Activated T-cell treated with anti-CD3 and anti-CD28 coated beads, Interleukin-2, amount 50 U/mL, for 24 hours (primary cell): Measurements from ENCODE around the gene RYK.

ENCODE experiments used
- DNase-seq: peaks from one replicate; pipeline ENCODE4 v3.0.0-alpha.2; 2020
- H3K27ac Mint-ChIP-seq: 2 replicates; pipeline ENCODE4 v1.8.0; 2020; ENCODE audit warnings: mild to moderate bottlenecking, mixed read lengths
- H3K27me3 Mint-ChIP-seq: 2 replicates; pipeline ENCODE4 v1.8.0; 2020; ENCODE audit warnings: mixed read lengths
- H3K36me3 Mint-ChIP-seq: 2 replicates; pipeline ENCODE4 v1.8.0; 2020; ENCODE audit warnings: low read depth, mixed read lengths
- H3K4me1 Mint-ChIP-seq: 2 replicates; pipeline ENCODE4 v1.8.0; 2020; ENCODE audit warnings: low read depth, mixed read lengths
- H3K4me3 Mint-ChIP-seq: 2 replicates; pipeline ENCODE4 v1.8.0; 2020; ENCODE audit warnings: mild to moderate bottlenecking, moderate library complexity, mixed read lengths
- H3K9me3 Mint-ChIP-seq: 2 replicates; pipeline ENCODE4 v1.8.0; 2020; ENCODE audit warnings: mixed read lengths

Gene RYK

GRCh38 chr3:134180761-134181160, 69.9 kb downstream of the RYK start:
- Mint-ChIP-seq H3K36me3 (peaks cover 66% of the 10 kb centered on the region), H3K4me1 (peaks cover 5% of the 10 kb centered on the region), H3K9me3 (no peaks in the 10 kb centered on the region), H3K27me3 (no peaks in the 10 kb centered on the region), H3K4me3 (no peak overlapping the region), H3K27ac (no peak overlapping the region)
- no peak for DNase-seq

GRCh38 chr3:134179508-134179907, 71.2 kb downstream of the RYK start:
- peaks cover 5% of the 10 kb centered on the region for H3K4me1 Mint-ChIP-seq
- H3K36me3 Mint-ChIP-seq: peaks cover 70% of the 10 kb centered on the region
- no peaks in the 10 kb centered on the region for H3K27me3 Mint-ChIP-seq
- DNase-seq: no peak
- H3K4me3 Mint-ChIP-seq: no peak overlapping the region
- no peak overlapping the region for H3K27ac Mint-ChIP-seq
- no peaks in the 10 kb centered on the region for H3K9me3 Mint-ChIP-seq

- H3K4me3 Mint-ChIP-seq: no peak overlapping the region
- no peak overlapping the region for H3K27ac Mint-ChIP-seq
- H3K36me3 Mint-ChIP-seq: peaks cover 90% of the 10 kb centered on the region
- no peaks in the 10 kb centered on the region for H3K9me3 Mint-ChIP-seq
- no peaks in the 10 kb centered on the region for H3K27me3 Mint-ChIP-seq
- no peaks in the 10 kb centered on the region for H3K4me1 Mint-ChIP-seq
- no peak for DNase-seq
These were observed 87.6 kb downstream of the RYK start for GRCh38 chr3:134163096-134163495.

- H3K36me3 Mint-ChIP-seq: peaks cover 90% of the 10 kb centered on the region
These were observed 88.6 kb downstream of the RYK start for GRCh38 chr3:134161898-134162615.

GRCh38 chr3:134155446-134155845, 95.2 kb downstream of the RYK start:
- no peak for DNase-seq
- no peaks in the 10 kb centered on the region for H3K9me3 Mint-ChIP-seq
- H3K27me3 Mint-ChIP-seq: no peaks in the 10 kb centered on the region
- no peaks in the 10 kb centered on the region for H3K4me1 Mint-ChIP-seq
- no peak overlapping the region for H3K27ac Mint-ChIP-seq
- peaks cover 89% of the 10 kb centered on the region for H3K36me3 Mint-ChIP-seq
- no peak overlapping the region for H3K4me3 Mint-ChIP-seq

More at GRCh38 chr3:134161898-134162615, 88.6 kb downstream of the RYK start:
- no peaks in the 10 kb centered on the region for H3K9me3 Mint-ChIP-seq
- H3K27ac Mint-ChIP-seq: no peak overlapping the region
- DNase-seq: no peak
- H3K27me3 Mint-ChIP-seq: no peaks in the 10 kb centered on the region
- H3K4me3 Mint-ChIP-seq: no peak overlapping the region
- H3K4me1 Mint-ChIP-seq: no peaks in the 10 kb centered on the region

GRCh38 chr3:134153761-134154160, 96.9 kb downstream of the RYK start:
- no peak overlapping the region for H3K27ac Mint-ChIP-seq
- no peaks in the 10 kb centered on the region for H3K9me3 Mint-ChIP-seq
- DNase-seq: no peak
- H3K4me1 Mint-ChIP-seq: no peaks in the 10 kb centered on the region
- H3K4me3 Mint-ChIP-seq: no peak overlapping the region
- H3K27me3 Mint-ChIP-seq: no peaks in the 10 kb centered on the region
- peaks cover 72% of the 10 kb centered on the region for H3K36me3 Mint-ChIP-seq

- H3K27me3 Mint-ChIP-seq: no peaks in the 10 kb centered on the region
- H3K4me3 Mint-ChIP-seq: no peak overlapping the region
- no peaks in the 10 kb centered on the region for H3K4me1 Mint-ChIP-seq
- peaks cover 42% of the 10 kb centered on the region for H3K36me3 Mint-ChIP-seq
- H3K27ac Mint-ChIP-seq: no peak overlapping the region
- DNase-seq: no peak
- no peaks in the 10 kb centered on the region for H3K9me3 Mint-ChIP-seq
These were observed 100.2 kb downstream of the RYK start for GRCh38 chr3:134150476-134150875.

- no peaks in the 10 kb centered on the region for H3K9me3 Mint-ChIP-seq
- H3K4me1 Mint-ChIP-seq: peaks cover 2% of the 10 kb centered on the region
- H3K36me3 Mint-ChIP-seq: peaks cover 31% of the 10 kb centered on the region
- H3K4me3 Mint-ChIP-seq: no peak overlapping the region
- H3K27ac Mint-ChIP-seq: no peak overlapping the region
- no peak for DNase-seq
- no peaks in the 10 kb centered on the region for H3K27me3 Mint-ChIP-seq
These were observed 101.4 kb downstream of the RYK start for GRCh38 chr3:134149286-134149685.

GRCh38 chr3:134148534-134148933, 102.1 kb downstream of the RYK start:
- Mint-ChIP-seq H3K4me1 (peaks cover 9% of the 10 kb centered on the region), H3K9me3 (no peaks in the 10 kb centered on the region), H3K36me3 (peaks cover 23% of the 10 kb centered on the region), H3K27me3 (no peaks in the 10 kb centered on the region), H3K4me3 (no peak overlapping the region), H3K27ac (no peak overlapping the region)
- no peak for DNase-seq

GRCh38 chr3:134147411-134147810, 103.2 kb downstream of the RYK start:
- Mint-ChIP-seq H3K36me3 (peaks cover 15% of the 10 kb centered on the region), H3K9me3 (peaks cover 2% of the 10 kb centered on the region), H3K4me1 (peaks cover 9% of the 10 kb centered on the region), H3K4me3 (no peak overlapping the region), H3K27me3 (no peaks in the 10 kb centered on the region), H3K27ac (no peak overlapping the region)
- DNase-seq: no peak

- H3K27ac Mint-ChIP-seq: no peak overlapping the region
- no peaks in the 10 kb centered on the region for H3K27me3 Mint-ChIP-seq
- DNase-seq: no peak
- H3K9me3 Mint-ChIP-seq: peaks cover 8% of the 10 kb centered on the region
- H3K4me3 Mint-ChIP-seq: no peak overlapping the region
- H3K4me1 Mint-ChIP-seq: peaks cover 9% of the 10 kb centered on the region
- peaks cover 12% of the 10 kb centered on the region for H3K36me3 Mint-ChIP-seq
These were observed 104.0 kb downstream of the RYK start for GRCh38 chr3:134146666-134147065.

GRCh38 chr3:134145183-134145582, 105.5 kb downstream of the RYK start:
- DNase-seq: no peak
- peaks cover 17% of the 10 kb centered on the region for H3K36me3 Mint-ChIP-seq
- no peak overlapping the region for H3K4me3 Mint-ChIP-seq
- no peaks in the 10 kb centered on the region for H3K27me3 Mint-ChIP-seq
- H3K4me1 Mint-ChIP-seq: peaks cover 9% of the 10 kb centered on the region
- H3K27ac Mint-ChIP-seq: peak overlapping the region; percentile 54
- peaks cover 14% of the 10 kb centered on the region for H3K9me3 Mint-ChIP-seq

GRCh38 chr3:134144694-134145093, 106.0 kb downstream of the RYK start:
- DNase-seq: no peak
- Mint-ChIP-seq H3K36me3 (peaks cover 17% of the 10 kb centered on the region), H3K4me3 (no peak overlapping the region), H3K4me1 (peaks cover 9% of the 10 kb centered on the region), H3K27ac (no peak overlapping the region), H3K27me3 (no peaks in the 10 kb centered on the region), H3K9me3 (peaks cover 14% of the 10 kb centered on the region)

- no peak for DNase-seq
- H3K36me3 Mint-ChIP-seq: peaks cover 17% of the 10 kb centered on the region
- no peak overlapping the region for H3K4me3 Mint-ChIP-seq
- H3K27ac Mint-ChIP-seq: no peak overlapping the region
- H3K4me1 Mint-ChIP-seq: peaks cover 9% of the 10 kb centered on the region
- no peaks in the 10 kb centered on the region for H3K27me3 Mint-ChIP-seq
- peaks cover 16% of the 10 kb centered on the region for H3K9me3 Mint-ChIP-seq
These were observed 106.7 kb downstream of the RYK start for GRCh38 chr3:134143828-134144401.

- DNase-seq: no peak
- peaks cover 10% of the 10 kb centered on the region for H3K9me3 Mint-ChIP-seq
- H3K4me1 Mint-ChIP-seq: no peaks in the 10 kb centered on the region
- H3K27me3 Mint-ChIP-seq: no peaks in the 10 kb centered on the region
- no peak overlapping the region for H3K4me3 Mint-ChIP-seq
- H3K27ac Mint-ChIP-seq: no peak overlapping the region
- peaks cover 11% of the 10 kb centered on the region for H3K36me3 Mint-ChIP-seq
These were observed 114.1 kb downstream of the RYK start for GRCh38 chr3:134136604-134137003.
